Retinal pigment epithelial cell (primary cell): Measurements from ENCODE around the gene TARDBP.
"Not testable (repeated sequence)": the region's sequence is repeated elsewhere in the genome, so short reads cannot be mapped to it uniquely, and the experiment has no call there.

Experiments used
- DNase-seq: peaks from one replicate; pipeline ENCODE4 v3.0.0-alpha.2; 2010; ENCODE audit warnings: low read depth
- H3K4me3 ChIP-seq: 2 replicates; pipeline ENCODE4 v1.5.1; 2011; ENCODE audit warnings: mild to moderate bottlenecking, low read length, control low read depth, moderate library complexity
- CTCF ChIP-seq: conservative IDR thresholded peaks from 2 replicates; pipeline ENCODE4 v1.5.1; 2011; ENCODE audit warnings: low read depth, low read length, control low read depth, inconsistent platforms

The TARDBP gene

GRCh38 chr1:10996100-10996499, 16.4 kb upstream of the TARDBP start:
- no peak for TF ChIP-seq CTCF
- no peak for DNase-seq
- H3K4me3 ChIP-seq: no peak overlapping the region

GRCh38 chr1:11000526-11000925, 11.9 kb upstream of the TARDBP start:
- no peak overlapping the region for H3K4me3 ChIP-seq
- DNase-seq: no peak
- TF ChIP-seq CTCF: no peak

- H3K4me3 ChIP-seq: peak overlapping the region; percentile 86
- DNase-seq: peak; percentile 16
- TF ChIP-seq CTCF: no peak
Observed at GRCh38 chr1:11013160-11013531, 692 bp downstream of the TARDBP start.

- not testable (repeated sequence) for H3K4me3 ChIP-seq, DNase-seq
Observed at GRCh38 chr1:11019358-11019757, 6.9 kb downstream of the TARDBP start.

GRCh38 chr1:11019971-11020370, 7.5 kb downstream of the TARDBP start:
- DNase-seq: no peak
- TF ChIP-seq CTCF: no peak
- H3K4me3 ChIP-seq: no peak overlapping the region

- no peak for TF ChIP-seq CTCF
- no peak for DNase-seq
Observed at GRCh38 chr1:11023201-11023600, 10.7 kb downstream of the TARDBP start.

GRCh38 chr1:11024154-11024873, 11.9 kb downstream of the TARDBP start:
- TF ChIP-seq CTCF: no peak
- DNase-seq: no peak
- H3K4me3 ChIP-seq: no peak overlapping the region

More at GRCh38 chr1:11023201-11023600, 10.7 kb downstream of the TARDBP start:
- H3K4me3 ChIP-seq: no peak overlapping the region
